ENCODE results near the gene TMEM82.

TMEM82 gene

GRCh38 chr1:15771836-15772515 lies 29.7 kb downstream of the TMEM82 start:
- in situ Hi-C loops (cut with HindIII; ENCODE audit: low sequenced_read_pairs) = no loop called here

- in situ Hi-C loops (cut with HindIII; ENCODE audit: low sequenced_read_pairs) = no loop called here
Observed at GRCh38 chr1:15775706-15776105, 33.4 kb downstream of the TMEM82 start.

GRCh38 chr1:15777909-15778707 lies 35.8 kb downstream of the TMEM82 start:
- in situ Hi-C loops (cut with HindIII; ENCODE audit: low sequenced_read_pairs) = no loop called here

- in situ Hi-C loops (cut with HindIII; ENCODE audit: low sequenced_read_pairs) = no loop called here
Observed at GRCh38 chr1:15785683-15786082, 43.4 kb downstream of the TMEM82 start.

GRCh38 chr1:15786581-15786980 lies 44.3 kb downstream of the TMEM82 start:
- in situ Hi-C loops (cut with HindIII; ENCODE audit: low sequenced_read_pairs) = no loop called here

GRCh38 chr1:15788624-15789301 lies 46.5 kb downstream of the TMEM82 start:
- in situ Hi-C loops (cut with HindIII; ENCODE audit: low sequenced_read_pairs) = no loop called here

- in situ Hi-C loops (cut with HindIII; ENCODE audit: low sequenced_read_pairs) = no loop called here
Observed at GRCh38 chr1:15796086-15796462, 53.8 kb downstream of the TMEM82 start.
